Mucosa of stomach (tissue), 1 donor: ENCODE measurements around the gene MCCD1.
A peak's percentile ranks its signal among the peaks of the same experiment; 100 is the strongest.

Source experiments
- H3K27me3 ChIP-seq: one replicate; pipeline ENCODE4 v1.7.0; 2013; ENCODE audit warnings: mild to moderate bottlenecking, low read length; ENCODE audit not compliant: control insufficient read depth, insufficient read depth
- H3K36me3 ChIP-seq: one replicate; pipeline ENCODE4 v1.7.0; 2013; ENCODE audit warnings: low read length; ENCODE audit not compliant: control insufficient read depth, insufficient read depth
- H3K4me1 ChIP-seq: one replicate; pipeline ENCODE4 v1.7.0; 2013; ENCODE audit warnings: mild to moderate bottlenecking, low read length; ENCODE audit not compliant: control insufficient read depth, insufficient read depth
- H3K4me3 ChIP-seq: one replicate; pipeline ENCODE4 v1.7.0; 2013; ENCODE audit warnings: low read length
- H3K9ac ChIP-seq: one replicate; pipeline ENCODE4 v1.7.0; 2013; ENCODE audit warnings: mild to moderate bottlenecking, low read length, moderate library complexity
- H3K9me3 ChIP-seq: one replicate; pipeline ENCODE4 v1.7.0; 2013; ENCODE audit warnings: mild to moderate bottlenecking, low read length, moderate library complexity; ENCODE audit not compliant: control insufficient read depth
- donor health status: Pancreatic carcinoma.

The MCCD1 gene

DNA sequence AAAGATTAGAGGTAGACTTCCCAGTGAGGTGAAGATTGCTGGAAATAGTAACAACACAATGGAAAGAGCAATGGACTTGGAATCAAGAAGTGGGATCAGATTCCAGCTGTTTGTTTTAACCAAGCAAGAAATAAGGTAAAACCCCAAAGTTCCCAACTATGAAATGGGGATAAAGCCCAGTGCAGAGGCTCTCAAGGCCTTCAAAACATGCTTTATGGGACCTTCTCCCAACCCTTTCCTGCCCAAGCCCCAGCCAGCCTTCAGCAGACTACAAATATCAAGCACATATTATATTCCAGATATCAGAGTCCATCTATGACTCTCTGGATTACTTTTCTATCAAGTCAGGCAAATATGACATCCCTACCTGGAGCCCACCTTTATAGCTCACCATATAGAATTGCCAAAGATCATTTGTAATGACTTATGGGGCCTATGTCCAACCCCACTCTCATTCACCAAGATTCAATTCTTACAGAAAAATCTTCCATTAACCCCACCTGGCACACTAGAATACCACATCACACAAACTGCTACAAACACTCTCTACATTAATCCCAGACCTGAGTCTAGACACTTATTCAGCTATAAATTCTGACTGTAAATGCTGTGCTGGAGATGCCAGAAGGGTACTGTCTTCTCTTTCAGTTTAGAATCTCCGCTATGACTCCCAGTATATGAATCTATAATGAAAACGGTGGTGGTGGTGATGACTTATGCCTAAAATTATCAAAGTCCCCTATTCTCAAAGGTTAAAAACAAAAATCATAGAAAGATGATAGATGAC, 7.0 kb downstream of the MCCD1 start:
- peak overlapping the region; percentile 26 for H3K9ac ChIP-seq
- peaks cover 24% of the 10 kb centered on the region for H3K4me1 ChIP-seq
- no peak overlapping the region for H3K4me3 ChIP-seq
- H3K27me3 ChIP-seq = no peaks in the 10 kb centered on the region
- no peaks in the 10 kb centered on the region for H3K9me3 ChIP-seq
- H3K36me3 ChIP-seq = peaks cover 18% of the 10 kb centered on the region

DNA sequence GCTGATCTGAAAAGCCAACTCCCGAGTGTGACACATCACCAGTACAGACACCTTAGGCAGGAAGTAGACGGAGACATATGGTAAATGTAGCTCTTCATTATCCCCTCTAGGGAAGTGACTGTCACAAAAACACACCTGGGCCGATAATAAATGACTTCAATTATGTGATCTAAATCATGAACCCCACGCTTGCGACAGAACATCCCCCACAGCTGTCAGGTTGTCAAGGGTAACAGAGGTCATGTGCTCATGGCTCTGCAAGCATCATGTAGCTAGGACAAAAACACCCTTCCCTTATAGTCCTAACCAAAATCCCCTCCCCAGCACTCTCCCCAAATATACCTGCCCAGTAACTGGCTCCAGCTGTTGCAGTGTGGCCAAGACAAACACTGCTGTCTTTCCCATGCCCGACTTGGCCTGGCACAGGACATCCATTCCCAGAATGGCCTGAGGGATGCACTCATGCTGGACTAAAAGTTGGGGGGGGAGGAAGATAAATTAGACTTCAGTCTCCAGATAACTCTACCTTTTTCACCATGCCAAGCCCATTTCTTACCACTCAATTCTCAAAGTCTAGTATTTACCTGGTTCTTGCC, 10.1 kb downstream of the MCCD1 start:
- H3K4me3 ChIP-seq = no peak overlapping the region
- H3K4me1 ChIP-seq = peaks cover 30% of the 10 kb centered on the region
- peaks cover 8% of the 10 kb centered on the region for H3K36me3 ChIP-seq
- peak overlapping the region; percentile 90 for H3K9ac ChIP-seq
- no peaks in the 10 kb centered on the region for H3K27me3 ChIP-seq
- no peaks in the 10 kb centered on the region for H3K9me3 ChIP-seq

DNA sequence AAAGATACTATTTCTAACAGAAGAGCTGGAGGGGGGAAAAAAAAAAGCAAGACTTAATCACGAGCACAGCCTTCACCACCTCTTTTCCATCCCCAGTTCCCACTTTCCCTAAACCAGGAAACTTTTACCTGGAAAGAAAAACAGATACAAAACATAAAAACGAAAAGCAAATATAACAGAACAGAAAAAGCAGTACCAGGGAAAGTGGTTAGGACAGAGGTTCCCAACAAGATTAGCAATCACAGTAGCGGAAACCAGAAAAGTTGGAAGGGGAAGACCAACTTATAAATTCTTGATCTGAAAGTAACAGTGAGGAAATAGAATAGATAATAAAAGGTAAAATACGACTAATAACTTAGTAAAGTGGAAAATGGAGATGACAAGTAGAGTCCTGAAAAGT, 11.9 kb downstream of the MCCD1 start:
- peaks cover 30% of the 10 kb centered on the region for H3K4me1 ChIP-seq
- H3K4me3 ChIP-seq = peak overlapping the region; percentile 96
- H3K36me3 ChIP-seq = peaks cover 7% of the 10 kb centered on the region
- no peaks in the 10 kb centered on the region for H3K9me3 ChIP-seq
- H3K27me3 ChIP-seq = no peaks in the 10 kb centered on the region
- peak overlapping the region; percentile 90 for H3K9ac ChIP-seq

DNA sequence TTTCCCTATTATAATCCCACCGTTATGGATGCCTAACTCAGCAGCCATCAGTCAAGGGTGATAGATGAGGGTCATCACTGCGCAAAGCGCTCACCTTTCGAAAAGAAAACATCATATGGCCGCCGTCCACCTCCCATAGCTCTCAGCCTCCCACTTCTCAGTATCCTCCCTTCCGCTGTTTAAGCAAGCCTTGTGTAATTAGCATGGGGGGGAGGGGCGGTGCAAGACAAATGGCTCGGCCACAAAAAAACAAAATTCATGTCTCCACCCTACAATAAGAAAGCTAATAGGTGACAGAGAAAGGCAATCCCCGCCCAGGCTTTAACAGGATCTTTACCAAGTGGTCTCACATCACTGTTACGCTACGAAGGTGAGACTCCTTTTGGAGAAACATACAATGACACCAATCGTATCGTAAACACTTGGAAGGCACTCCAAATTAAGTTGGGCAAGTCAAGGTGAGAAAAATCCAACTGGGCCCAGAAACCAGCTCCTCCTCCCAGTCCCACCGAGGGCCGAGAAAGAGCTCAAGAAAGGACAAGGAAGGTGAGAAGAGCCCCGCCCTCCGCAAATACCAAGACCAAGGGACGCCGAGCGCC, 12.4 kb downstream of the MCCD1 start:
- Histone ChIP-seq H3K9me3 (no peaks in the 10 kb centered on the region), H3K4me3 (peak overlapping the region; percentile 96), H3K4me1 (peaks cover 30% of the 10 kb centered on the region), H3K36me3 (peaks cover 2% of the 10 kb centered on the region), H3K9ac (peak overlapping the region; percentile 90), H3K27me3 (no peaks in the 10 kb centered on the region)

DNA sequence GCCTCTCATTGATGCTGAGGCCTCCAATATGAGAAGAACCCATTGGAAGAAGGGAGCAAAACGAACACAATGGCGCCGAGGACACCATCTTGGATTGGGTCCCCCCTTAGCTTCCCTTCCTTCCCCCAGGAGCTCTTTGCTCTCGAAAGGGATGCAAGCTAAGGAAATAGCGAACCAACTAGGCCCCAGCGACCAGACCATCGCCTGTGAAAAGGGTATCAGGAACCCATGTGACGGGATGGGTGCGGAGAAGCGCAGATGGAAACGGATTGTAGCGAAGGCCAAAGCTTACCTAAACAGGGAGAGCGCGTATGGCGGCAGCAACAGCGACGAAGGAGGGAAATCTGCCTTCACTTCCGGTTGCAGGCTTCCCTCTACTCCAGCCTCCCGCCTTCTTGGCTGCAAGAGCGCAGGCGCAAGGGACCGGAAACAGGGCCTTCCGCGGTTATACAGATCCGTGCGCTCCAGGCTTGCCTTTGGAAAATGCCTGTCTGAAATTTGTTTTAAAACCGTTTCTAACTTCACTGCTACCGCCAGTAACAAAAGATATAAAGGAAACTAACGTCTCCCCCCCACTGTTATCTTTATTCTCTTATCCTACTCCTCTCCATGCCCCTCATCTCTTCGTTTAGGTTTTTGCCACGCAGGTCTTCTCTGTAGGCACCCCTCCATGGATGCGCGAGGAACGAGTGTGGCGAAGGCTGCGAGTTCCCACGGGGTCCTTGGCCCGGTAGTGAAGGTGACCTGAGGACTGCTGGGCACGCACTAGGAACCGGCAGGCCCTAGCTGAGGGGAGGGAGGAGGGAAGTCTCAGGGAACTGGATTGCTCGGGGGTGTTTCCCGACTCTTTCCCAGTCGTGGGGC, 13.1 kb downstream of the MCCD1 start, which contains the start of gene DDX39B:
Gene DDX39B (minus strand): TSS at position 346 of the 864 bp plus-strand sequence. CDS start 1,471 bp downstream, outside the sequence.
- Histone ChIP-seq H3K4me1 (peaks cover 34% of the 10 kb centered on the region), H3K36me3 (no peaks in the 10 kb centered on the region), H3K27me3 (no peaks in the 10 kb centered on the region), H3K9me3 (no peaks in the 10 kb centered on the region), H3K9ac (peak within 1 kb of the TSS; percentile 90), H3K4me3 (peak within 1 kb of the TSS; percentile 96)

DNA sequence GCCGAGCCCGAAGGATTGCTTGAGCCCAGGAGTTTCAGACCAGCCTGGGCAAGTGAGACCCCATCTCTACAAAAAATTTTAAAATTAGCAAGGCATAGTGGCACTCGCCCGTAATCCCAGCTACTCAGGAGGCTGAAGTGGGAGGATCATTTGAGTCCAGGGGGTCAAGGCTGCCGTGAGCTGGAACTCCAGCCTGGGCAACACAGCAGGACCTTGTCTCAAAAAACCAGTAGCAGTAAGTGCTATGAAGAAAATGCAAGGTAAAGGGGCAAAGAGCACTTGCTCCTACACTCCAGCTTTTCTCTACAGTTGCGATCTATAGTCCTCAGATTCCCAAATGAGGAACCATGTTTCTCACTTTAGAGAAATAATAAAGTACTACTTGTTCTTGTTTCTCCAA, 14.9 kb downstream of the MCCD1 start:
- no peaks in the 10 kb centered on the region for H3K36me3 ChIP-seq
- no peaks in the 10 kb centered on the region for H3K27me3 ChIP-seq
- H3K9me3 ChIP-seq = no peaks in the 10 kb centered on the region
- H3K9ac ChIP-seq = no peak overlapping the region
- H3K4me1 ChIP-seq = peaks cover 39% of the 10 kb centered on the region
- no peak overlapping the region for H3K4me3 ChIP-seq

DNA sequence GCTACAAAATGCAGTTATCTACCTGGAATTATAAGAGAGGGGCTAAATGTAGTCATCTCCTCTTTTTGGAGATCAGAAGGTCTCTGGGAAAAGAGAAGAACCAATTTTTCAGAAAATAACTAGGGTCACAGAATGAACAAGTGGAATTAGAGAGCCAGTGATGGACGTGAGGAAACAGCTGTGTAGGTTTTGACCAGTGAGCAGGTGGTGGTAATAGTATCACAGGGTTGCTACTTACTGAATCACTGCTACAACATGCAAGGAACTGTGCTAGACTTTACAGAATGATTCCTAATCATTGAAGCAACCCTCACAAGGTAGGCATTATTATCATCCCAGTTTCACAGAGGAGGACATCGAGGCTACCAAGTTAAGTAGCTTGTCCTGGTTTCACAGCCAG, 15.9 kb downstream of the MCCD1 start:
- H3K27me3 ChIP-seq = no peaks in the 10 kb centered on the region
- H3K9ac ChIP-seq = no peak overlapping the region
- H3K4me1 ChIP-seq = peaks cover 30% of the 10 kb centered on the region
- no peak overlapping the region for H3K4me3 ChIP-seq
- H3K36me3 ChIP-seq = no peaks in the 10 kb centered on the region
- no peaks in the 10 kb centered on the region for H3K9me3 ChIP-seq

DNA sequence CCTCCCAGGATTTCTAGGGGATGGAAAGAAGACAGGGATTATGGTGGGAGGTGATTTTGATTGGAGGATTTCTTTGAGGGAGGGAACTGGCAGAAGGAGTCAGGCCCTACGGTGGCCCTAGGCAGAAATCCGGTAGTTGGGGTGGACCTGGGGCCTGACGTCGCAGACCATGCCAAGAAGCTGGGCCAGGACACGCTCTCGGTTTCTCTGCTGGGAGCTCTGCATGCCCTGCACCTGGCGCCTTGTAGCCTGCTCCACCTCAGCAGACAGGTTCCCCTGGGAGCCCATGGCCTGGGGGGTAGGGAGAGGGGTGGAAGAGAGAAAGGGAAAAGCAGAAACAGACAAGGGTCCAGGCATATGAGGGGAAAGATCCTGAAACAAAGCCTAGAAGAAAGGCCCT, 16.5 kb downstream of the MCCD1 start:
- Histone ChIP-seq H3K4me3 (no peak overlapping the region), H3K9ac (no peak overlapping the region)

DNA sequence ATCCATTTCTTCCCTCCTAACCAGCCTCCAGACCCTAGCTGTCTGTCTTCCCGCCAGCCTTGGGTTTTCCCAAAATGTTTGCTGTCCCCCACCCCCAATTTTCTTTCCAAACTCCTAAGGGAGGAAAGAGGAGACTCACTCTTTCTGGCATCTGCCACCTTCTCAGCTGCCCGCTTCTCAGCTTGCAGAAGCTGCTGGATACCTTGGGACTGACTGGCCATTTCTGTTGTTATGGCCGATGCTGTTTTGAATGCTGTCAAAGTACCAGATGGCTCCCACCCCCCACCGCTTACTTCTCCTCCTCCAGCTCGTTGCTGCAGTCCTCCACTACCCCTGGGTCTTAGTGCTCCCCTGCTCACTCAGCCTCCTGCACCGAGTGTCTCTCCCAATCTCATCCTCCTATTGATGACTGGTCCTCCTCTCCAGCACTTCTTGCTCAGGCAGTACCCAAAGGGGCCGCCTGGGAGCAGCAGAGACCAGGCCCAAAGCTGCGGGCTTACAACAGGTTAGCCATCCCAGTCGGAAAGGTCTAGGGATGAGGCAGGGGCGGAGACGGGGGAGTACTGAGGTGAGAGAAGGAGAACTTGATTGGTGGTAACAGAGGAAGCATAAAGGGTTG, 17.7 kb downstream of the MCCD1 start, which contains the start of gene ATP6V1G2:
Gene ATP6V1G2 (minus strand): TSS at position 270 of the 619 bp plus-strand sequence. CDS start 49 bp downstream, at position 221.
- peaks cover 21% of the 10 kb centered on the region for H3K4me1 ChIP-seq
- peak within 1 kb of the TSS; percentile 20 for H3K4me3 ChIP-seq
- H3K9ac ChIP-seq = peak within 1 kb of the TSS; percentile 91
- no peaks in the 10 kb centered on the region for H3K9me3 ChIP-seq
- no peaks in the 10 kb centered on the region for H3K36me3 ChIP-seq
- H3K27me3 ChIP-seq = no peaks in the 10 kb centered on the region

More for the DNA sequence above, 16.5 kb downstream of the MCCD1 start:
- Histone ChIP-seq H3K36me3 (no peaks in the 10 kb centered on the region), H3K27me3 (no peaks in the 10 kb centered on the region), H3K9me3 (no peaks in the 10 kb centered on the region), H3K4me1 (peaks cover 24% of the 10 kb centered on the region)

DNA sequence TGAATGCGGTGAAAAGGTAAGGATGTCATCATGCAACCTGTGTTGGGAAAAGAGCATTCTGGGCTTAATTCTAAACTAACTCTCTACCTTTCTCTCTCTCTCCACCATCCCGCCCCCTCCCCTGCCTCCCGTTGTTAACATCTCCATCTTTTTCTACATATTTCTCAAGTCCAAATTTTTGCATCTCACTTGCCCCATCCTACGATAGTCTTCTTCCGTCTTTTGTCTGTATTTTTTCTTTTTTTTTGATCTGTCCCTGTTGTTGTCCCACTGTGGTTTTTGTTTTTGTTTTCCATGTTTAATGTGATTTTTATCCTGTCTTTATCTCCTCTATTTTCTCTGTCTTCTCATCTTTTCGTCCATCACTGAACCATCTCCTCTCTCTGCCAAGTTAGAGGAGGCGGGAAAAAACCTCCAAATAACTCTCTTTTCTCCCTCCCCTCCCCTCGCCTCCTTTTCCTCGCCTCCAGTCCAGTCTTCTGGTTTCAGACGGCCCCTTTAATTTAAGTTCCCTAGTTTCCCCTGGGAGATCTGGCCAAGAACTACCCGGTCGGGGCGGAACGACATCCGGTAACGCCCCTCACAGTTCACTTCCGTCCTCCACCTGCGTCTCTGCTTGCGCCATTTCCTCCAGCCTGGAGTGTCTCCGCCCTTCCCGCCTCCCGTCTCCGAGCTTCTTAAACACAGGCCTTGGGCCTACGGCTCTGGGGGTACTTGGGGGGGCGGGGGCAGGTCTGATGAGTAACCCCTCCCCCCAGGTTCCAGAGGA, 18.4 kb downstream of the MCCD1 start, which contains the start of gene NFKBIL1:
Gene NFKBIL1 (plus strand): TSS at position 651 of the 769 bp plus-strand sequence. CDS start 87 bp downstream, at position 738.
- H3K27me3 ChIP-seq = no peaks in the 10 kb centered on the region
- H3K36me3 ChIP-seq = no peaks in the 10 kb centered on the region
- peaks cover 21% of the 10 kb centered on the region for H3K4me1 ChIP-seq
- H3K9me3 ChIP-seq = no peaks in the 10 kb centered on the region
- H3K9ac ChIP-seq = peak within 1 kb of the TSS; percentile 91
- H3K4me3 ChIP-seq = peak within 1 kb of the TSS; percentile 20
